HG03025 (cell line): ENCODE data around the gene SND1.

Source experiments
- ATAC-seq: cut with Tn5 transposase; IDR thresholded peaks from one replicate; pipeline ENCODE4 v1.9.1; 2021; ENCODE audit warnings: mild to moderate bottlenecking, moderate library complexity; ENCODE audit not compliant: unreplicated experiment, low FRiP score

SND1 gene

DNA sequence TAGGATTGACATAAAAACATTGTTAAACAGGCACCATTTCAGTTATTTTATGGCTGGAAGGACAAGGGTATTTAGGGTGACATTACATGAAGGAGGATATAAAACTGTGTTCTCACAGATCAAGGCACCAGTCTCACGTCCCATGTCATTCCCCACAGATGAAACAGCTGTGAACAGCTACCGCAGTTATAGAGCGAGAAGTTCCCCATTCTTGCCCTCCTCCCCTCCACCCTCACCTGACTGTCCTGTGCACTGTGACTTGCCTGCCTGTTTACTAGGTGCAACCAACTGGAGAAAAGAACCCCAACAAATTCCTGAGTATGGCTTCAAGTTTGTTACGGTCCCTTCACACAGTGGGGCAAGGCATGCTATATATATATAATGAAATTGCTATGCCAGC lies 141.6 kb downstream of the SND1 start:
- ATAC-seq = no peak

DNA sequence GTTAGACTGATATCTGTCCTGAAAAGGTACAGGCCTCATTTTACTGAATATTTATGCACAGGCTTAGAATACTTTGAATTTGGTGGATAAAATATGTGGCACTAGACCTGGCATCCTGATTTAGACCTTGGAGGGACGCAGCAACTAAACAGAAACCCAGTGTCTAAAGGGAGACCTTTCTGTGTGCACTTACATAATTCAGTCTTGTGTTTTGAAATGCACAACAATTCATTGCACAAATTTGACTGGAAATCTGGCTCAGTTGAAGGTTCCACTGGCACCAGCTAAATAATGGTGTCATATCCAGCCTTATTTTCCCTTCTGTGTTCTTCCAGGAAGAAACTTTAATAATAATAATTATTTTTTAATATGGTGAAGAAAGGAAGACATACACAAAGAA lies 142.1 kb downstream of the SND1 start:
- ATAC-seq = no peak

DNA sequence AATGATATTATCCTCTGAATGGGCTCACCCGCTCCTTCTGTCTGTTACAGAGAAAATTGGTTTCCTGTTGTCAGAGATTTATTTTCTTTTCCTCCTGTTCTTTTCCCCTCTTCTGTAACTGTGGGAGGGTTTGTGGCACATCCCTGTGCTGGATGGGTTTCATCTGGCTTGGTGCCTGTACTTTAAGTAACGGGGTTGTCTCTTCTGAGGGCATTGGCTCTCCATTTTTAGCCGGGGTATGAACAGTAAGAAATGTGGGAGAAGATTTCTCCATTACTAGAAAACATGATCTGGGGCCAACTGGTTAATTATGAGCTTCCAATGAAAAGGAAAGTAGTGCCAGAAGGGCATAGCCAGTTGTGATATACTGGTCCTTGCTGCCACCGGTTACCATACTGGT lies 142.6 kb downstream of the SND1 start:
- no peak for ATAC-seq

DNA sequence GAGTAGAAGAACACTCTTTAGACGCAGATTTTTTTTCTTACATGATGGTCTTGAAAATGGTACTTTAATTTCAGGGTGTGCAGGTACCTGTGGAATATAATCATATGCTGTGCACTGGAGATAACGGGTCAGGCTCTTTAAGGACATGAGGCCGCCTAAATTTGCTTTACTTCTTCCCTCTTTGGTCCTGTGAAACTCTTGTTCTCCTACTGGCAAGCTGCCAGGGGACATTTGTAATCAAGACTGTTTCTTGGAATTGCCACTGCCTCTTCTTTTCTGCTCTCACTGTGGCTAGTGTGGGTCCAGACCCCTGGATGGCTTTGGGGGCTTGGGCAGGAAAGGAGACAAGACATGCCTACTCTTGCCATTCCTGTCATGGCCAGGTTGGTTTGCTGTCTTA lies 146.0 kb downstream of the SND1 start:
- ATAC-seq = no peak

- no peak for ATAC-seq
Measured at GRCh38 chr7:127798769-127799372, 146.9 kb downstream of the SND1 start.

DNA sequence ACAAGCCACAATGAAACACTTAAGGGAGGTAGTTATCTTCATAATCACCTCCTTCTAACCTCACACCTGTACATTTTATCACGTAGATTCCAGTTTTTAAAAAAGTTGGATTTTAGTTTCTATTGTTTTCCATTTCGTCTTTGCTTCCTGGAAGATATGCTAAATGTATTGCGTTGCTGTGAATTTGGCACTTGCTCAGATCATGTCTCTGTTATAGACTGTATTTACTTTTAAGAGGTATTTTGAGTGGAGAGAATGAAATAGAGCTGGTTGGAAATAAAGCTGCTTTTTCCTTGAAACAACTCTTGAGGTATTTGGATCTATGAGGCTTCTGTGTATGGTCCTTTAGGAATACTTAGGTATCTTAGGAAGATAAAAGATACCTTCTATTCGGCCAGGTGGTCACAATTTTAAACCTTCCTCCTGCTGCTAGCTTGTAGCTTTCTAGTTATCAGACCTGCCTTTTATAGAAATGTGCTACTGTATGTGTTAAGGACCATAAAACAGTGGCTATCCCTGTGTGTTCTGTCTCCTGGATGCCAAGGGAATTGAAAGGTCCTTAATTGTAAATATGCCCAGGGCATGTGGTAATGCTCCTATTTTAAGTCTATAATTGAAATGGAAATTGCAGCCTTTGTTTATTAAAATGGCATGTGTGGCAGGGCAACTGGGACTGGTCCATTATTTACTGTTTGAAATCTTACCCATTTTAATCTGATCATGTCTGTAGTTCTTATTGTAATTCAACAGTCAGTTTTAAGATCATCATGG lies 147.7 kb downstream of the SND1 start:
- no peak for ATAC-seq

DNA sequence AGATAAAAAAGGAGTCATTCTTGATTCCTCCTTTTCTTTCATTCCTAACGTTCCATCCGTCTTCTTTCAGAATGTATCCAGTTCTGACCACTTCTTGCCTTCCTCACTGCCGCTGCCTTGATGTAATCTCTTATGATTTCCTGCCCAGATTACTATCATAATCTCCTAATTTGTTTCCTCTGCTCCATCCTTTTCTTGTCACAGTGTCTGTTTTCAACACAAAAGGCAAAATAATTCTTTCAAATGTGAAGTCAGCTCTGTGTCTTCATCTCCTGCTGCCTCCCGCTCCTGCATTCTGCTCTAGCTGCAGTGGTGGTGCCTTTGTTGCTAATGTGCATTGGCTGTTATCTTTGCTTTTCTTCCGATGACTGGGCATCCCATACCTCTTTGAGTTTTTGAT lies 150.9 kb downstream of the SND1 start:
- no peak for ATAC-seq

DNA sequence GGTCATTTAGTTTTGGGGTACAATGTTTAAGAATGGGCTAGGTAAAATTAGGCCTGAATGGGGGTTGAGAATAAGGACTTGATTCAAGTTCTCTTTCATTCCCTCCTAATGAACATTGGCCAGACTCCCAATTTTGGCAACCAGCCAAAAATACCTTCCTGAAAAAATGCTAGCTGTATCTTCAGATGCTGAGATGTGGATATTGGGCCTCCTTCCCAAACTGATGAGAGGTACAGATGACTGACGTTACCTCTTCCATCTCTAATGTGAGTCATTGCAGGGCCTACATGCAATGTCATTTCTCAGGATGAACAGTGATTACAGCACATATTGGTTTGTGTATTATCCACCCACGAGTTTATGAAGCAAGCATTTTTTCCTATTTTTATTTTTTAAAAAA lies 151.6 kb downstream of the SND1 start:
- ATAC-seq = no peak

GRCh38 chr7:127807340-127807739 lies 155.3 kb downstream of the SND1 start:
- no peak for ATAC-seq

DNA sequence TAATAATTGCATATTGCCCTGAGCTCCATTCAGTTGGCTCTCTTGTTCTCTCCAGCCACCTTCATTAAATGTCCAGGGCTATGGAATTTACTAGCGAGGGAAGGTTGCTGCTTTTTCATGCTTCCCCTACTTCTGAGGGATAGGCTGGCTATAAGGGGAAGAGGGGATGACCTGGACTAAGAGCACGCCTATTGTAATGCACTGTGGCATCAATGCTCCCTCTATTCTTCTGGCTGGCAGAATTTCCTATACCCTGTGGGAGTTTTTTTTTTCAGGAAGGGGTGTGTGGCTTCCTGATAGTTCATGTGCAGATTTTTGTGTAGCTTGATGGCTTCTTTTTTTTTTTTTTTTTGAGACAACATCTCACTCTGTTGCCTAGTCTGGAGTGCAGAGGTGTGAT lies 155.8 kb downstream of the SND1 start:
- ATAC-seq = no peak

GRCh38 chr7:127809261-127809702 lies 157.3 kb downstream of the SND1 start:
- ATAC-seq = no peak

DNA sequence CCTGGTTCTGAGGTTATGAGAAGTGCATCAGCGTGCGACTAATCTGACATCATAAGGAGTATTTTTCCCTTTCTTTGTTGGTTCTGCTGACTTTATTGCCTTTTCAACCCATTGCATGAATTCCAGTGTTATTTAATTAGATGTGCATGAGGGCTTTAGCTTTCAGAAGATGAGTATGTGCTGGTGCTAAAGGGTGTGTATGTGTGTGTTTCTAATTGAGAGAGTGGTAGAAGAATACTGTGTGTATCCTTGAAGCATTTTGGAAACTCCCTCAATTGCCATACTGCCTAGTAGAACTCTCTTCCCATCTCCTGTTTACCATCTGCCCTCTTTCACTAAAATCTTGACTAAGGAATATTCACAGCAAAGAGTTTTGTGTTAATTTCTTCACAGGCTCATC lies 158.1 kb downstream of the SND1 start:
- ATAC-seq = no peak

GRCh38 chr7:127810696-127811660 lies 159.0 kb downstream of the SND1 start:
- ATAC-seq = no peak

- no peak for ATAC-seq
Measured at GRCh38 chr7:127812540-127812939, 160.5 kb downstream of the SND1 start.

GRCh38 chr7:127813991-127814541 lies 162.1 kb downstream of the SND1 start:
- no peak for ATAC-seq

DNA sequence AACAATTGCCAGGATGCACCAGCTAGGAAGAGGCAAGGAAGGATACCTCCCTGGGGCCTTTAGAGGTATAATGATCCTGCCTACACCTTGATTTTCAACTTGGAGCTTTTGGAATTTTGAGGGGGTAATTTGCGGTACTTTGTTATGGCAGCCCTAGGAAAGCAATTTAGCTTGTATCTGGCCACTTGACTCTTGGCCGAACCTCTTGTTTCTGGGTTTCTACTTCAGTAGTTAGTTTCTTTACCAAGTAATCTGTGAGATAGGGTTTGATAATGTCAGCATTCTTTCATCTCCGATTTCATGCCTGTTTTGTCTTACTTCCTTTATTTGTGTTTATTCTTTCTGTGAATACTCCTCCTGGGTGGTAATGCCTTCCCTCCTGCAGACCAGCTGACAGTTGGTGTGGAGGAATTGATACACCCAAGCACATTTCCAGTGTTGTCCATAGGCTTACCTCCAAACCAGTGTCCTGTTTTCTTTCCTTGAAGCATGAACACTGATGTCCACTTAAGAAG lies 163.7 kb downstream of the SND1 start:
- ATAC-seq = no peak

DNA sequence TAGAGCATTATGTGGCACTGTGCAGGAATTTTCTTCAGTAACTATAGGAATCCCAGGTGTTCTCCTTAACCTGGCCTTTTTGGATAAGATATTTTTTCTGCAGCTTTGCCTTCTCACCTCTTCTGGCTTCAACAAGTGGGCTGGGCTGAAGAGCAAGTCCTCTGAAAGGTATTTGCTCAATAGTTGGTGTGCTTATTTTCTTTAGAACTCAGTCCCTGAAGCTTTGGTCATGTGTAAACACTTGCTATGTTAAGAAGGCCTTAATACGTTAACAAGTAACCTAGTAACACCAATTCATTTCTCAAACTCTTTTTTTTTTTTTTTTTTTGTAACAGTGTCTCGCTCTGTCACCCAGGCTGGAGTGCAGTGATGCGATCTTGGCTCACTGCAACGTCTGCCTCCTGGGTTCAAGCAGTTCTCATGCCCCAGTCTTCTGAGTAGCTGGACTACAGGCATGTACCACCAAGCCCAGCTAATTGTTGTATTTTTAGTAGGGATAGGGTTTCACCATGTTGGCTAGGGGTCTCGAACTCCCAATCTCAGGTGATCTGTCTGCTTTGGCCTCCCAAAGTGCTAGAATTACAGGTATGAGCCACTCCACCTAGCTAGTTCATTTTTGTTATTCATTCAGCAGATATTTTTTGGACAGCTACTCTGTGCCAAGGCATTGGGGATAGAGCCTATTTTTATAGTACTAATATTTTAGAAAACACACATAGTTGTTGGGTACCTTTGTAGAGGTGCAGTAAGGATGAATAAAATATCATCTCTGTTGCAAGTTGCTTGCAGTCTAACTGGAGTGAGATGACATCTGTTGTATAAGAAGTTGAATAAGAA lies 164.6 kb downstream of the SND1 start:
- no peak for ATAC-seq

GRCh38 chr7:127817466-127817865 lies 165.5 kb downstream of the SND1 start:
- no peak for ATAC-seq

DNA sequence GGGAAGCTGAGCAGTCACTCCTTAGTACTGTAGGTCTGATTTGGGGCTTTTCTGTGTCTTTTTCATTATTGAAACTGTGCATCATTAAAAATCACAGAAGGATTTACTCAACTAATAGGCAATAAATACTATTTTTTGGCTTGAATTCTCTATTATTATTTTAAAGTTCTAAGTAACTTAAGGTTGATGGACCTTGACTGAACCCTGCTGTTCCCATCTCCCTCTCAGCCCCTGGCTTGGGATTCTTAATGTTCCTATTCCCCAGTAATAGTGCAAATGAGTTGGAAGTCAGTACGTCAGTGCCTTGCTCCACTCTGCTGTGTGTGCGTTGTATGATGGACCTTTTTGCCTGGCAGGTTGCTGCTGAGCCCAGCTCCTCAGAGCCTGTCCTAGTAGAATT lies 166.3 kb downstream of the SND1 start:
- no peak for ATAC-seq
